ENCODE measurements around the gene ARHGEF10L.

The ARHGEF10L gene

GRCh38 chr1:17551755-17552234 lies 12.3 kb downstream of the ARHGEF10L start:
- no peak for DNase-seq

DNA sequence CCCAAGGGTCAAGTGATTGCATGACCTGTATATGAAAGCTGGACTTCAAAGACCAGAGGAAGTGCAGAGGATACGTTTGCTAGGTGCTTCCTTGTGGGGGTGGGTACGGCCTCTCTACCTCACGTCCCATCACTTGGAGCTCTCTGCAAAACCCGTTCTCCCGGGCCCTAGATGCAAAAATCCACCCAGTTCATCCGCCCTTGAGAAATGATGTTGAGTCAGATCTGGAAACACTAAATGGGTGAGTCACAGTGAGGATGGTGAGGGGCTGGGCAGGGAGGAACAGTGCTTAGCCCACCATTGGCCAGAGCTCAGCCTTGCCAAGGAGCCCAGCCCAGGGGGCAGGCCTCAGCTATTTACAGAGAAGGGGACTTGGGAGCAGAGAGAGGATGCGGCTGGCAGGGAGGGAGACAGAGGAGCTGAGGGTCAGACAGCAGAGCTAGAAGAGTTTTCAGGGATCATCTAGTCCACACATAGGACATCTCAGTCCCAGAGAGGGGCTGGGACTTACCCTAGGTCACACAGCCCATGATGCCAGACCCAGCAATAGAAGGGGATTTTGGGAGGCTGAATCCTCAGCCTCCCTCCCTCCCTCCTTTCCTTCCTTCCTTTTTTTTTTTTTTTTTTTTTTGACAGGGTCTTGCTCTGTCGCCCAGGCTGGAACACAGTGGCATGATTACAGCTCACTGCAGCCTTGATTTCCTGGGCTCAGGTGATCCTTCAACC lies 14.6 kb downstream of the ARHGEF10L start:
- DNase-seq, result no peak

- DNase-seq, result no peak
These were observed 15.5 kb downstream of the ARHGEF10L start for GRCh38 chr1:17554954-17555353.

- no peak for DNase-seq
These were observed 18.5 kb downstream of the ARHGEF10L start for GRCh38 chr1:17557986-17558385.

DNA sequence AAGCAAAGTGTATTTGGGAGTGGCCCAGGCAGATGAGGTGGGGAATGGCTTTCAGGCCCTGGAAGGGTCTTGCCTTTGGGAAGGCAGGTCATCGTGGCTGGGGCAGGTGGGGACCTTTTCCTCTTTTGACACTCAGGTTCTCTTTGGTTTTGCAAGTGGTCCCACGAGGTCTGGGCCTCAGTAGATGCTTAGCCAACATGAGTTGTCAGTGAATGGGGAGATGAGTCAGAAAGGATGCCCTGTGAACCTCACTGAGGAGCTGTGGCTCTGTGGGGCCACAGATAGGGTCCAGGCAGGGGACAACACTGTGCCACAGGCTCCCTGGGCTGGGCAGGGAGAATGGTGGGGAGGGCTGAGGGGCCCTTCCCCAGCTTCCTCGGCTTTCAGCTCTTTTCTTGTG lies 19.0 kb downstream of the ARHGEF10L start:
- DNase-seq, result no peak

DNA sequence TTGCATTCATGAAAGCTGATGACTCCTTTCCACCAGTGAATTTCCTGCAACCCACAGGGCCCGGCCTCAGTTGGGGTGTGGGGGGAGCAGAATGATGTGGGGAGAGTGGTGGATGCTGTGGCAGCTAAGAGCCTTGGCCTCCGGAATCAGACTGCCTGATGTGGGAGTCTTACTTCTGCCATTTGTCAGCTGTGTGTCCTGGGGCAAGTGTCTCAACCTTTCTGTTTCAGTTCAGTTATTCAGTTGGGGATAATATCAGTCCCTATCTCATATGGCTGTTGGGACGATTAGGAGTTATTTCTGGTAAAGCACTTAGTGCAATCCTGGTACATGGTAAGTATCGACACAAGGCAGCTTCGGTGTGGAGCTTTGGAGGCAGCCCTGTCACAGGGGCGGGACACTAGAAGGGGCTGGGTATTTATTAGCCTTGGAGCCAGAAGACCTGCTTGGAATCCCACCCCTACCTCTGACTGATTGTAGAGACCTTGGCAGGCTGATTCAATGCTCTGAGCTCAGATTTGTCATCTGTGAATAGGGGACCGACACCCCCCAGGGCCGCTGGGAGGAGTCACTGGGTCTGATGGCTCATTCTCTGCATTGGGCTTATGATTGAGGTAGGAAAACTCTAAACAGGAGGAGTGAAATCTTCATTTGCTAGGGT lies 19.6 kb downstream of the ARHGEF10L start:
- no peak for DNase-seq

DNA sequence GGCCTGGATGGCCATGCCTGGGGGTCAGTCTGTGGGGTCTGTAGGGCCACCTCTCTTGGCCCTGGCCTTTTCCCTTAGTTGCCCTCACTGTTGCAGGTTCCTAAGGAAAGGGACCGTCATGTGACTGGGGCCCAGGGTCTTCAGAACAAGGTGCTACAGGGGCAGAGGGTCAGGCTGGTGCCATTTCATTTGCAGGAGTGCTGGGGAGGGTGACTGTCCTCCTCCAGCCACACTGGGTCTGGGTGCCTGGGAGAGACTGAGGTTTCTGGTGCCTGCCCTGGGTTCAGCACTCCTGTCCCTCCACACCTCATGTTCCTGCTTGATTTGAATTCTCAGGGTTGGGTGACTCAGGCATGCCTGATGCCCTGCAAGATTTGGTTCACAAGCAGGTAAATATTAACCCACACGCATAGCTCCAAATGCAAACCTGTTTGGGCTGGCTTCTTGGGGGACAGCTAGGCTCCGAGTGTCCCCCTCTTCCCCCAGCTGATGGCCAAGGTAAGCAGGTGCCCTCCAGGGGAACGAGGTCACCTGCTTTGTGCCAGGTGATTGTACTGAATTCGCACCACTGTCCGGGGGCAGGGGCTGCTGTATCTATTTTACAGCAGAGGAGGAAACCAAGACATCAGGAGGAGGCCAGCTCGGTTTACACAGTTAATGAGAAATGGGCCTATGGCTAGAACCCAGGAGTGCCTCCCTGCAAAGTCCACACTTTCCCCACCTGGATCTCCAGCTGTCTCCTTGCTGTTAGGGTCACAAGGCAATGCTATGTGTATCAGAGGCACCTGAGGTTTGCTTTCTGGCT lies 20.3 kb downstream of the ARHGEF10L start:
- no peak for DNase-seq

DNA sequence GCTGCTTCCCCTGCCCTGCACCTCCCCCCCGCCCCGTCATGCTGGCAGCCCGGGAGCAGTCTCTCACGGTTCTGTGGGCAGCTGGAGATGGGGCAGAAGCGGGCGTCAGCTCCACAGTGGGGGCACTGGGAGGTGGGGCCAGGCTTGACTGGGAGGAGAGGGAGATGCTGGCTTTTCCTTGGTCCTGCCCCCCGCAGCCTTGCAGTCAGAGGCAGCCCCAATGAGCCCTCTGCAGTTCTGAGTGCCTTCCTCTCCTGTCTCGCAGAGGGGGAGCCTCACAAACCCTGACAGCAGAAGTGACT lies 21.7 kb downstream of the ARHGEF10L start:
- DNase-seq, result no peak

DNA sequence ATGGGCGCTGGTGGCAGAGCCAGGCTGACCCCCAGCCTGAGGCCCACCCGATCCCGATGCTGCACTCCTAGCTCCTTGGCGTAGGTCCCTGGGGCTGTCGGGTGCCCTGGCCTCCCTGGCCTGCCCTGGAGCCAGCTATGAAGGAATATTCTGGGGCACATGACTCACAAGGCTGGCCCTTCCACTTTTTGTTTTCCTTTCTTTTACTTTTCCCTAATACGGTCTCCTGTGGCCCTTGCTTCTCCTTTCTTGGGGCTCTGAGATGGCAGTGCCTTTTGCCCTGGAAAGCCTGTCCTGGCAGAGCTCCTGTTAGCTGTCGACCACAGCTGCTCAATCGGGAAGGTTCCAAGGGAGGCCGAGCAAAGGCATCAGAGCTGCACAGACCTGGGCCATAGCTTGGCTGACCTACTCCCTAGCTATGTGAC lies 22.1 kb downstream of the ARHGEF10L start:
- DNase-seq, result no peak

GRCh38 chr1:17562375-17562774 lies 22.9 kb downstream of the ARHGEF10L start:
- no peak for DNase-seq

- DNase-seq, result no peak
These were observed 24.2 kb downstream of the ARHGEF10L start for GRCh38 chr1:17563494-17564281.

GRCh38 chr1:17564458-17565393 lies 25.2 kb downstream of the ARHGEF10L start:
- DNase-seq, result no peak

GRCh38 chr1:17565461-17566252 lies 26.2 kb downstream of the ARHGEF10L start:
- DNase-seq, result no peak

GRCh38 chr1:17566417-17566816 lies 26.9 kb downstream of the ARHGEF10L start:
- no peak for DNase-seq

DNA sequence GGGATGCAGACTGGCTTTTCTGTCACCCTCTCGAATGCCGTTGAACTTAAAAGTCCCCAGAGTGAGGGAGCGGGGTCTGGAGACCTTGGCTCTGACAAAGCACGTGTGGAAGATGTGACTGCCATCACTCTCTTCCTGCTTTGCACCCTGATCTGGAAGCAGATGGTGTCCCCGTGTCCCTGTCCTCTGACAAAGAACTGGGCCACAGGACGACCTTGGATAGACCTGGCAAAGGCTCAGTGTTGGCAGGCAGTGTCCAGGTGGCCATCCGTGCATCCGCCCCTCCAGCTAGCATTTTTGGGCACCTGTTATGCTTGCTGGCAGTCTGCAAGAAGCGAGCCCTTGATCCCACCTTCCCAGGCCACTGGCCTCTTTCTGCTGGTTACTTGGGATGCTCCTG lies 27.4 kb downstream of the ARHGEF10L start:
- no peak for DNase-seq

DNA sequence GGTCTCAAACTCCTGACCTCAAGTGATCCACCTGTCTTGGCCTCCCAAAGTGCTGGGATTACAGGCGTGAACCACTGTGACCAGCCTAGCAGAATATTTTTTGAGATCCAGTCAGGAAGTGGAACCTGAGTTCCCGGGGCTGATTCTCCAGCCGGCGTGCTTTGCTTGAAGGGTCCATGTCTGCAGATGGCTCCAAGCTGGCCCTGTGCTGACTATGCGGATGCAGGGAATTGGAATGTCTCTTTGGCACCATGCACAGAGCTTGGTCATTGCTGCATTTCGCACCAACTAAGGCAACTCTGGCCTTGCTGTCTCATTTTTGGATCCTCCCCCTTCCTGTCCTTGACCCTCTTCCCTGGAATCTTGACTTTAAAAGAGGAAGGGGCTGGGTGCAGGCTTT lies 28.1 kb downstream of the ARHGEF10L start:
- no peak for DNase-seq

DNA sequence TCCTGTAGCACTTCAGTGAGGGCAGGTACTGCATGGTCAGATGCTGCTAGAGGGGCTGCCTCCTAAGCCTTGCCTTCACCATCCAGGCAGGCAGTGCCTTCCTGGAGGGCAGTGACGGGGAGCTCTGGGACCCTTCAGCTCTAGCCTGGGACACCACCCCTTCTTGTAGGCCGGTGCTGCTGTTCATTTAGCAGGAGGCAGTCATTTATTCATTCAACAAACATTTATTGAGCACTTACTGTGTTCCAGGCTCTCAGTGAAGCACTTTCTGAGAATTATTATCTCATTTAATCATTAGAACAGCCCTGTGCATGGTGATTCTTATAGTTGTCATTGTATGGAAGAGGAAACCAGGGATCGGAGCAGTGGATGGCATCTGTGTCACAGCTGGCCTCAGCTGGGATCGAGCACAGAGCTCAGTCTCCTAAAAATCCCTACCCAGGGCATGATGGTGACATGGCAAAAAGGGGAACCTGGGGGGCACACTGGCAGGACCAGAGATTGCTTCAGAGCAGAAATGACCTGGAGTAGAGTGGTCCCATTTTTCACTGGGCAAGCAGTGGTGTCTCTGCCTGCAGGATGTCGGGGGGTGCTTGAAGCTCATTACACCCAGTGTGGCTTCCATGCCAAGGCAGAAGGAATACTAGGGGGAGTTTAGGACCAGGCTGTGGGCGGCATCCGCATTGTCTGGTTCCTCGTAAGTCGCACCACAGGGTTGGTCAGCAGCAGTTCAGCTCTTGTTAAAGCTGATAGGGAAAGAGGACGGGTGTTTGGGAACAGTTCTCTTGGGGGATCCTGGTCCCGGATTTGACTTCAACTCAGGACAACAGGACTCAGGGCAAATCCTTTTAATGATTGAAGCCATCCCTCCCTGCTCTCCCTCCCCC lies 28.8 kb downstream of the ARHGEF10L start:
- DNase-seq, result no peak

GRCh38 chr1:17569200-17570139 lies 30.0 kb downstream of the ARHGEF10L start:
- DNase-seq, result no peak

- DNase-seq, result no peak
These were observed 30.7 kb downstream of the ARHGEF10L start for GRCh38 chr1:17570228-17570627.

Data from activated CD8-positive, alpha-beta memory T cell treated with anti-CD3 and anti-CD28 coated beads, Interleukin-2, amount 50 U/mL, for 4 hours (primary cell).